ENCODE results near the gene EP400.

The EP400 gene

GRCh38 chr12:132123970-132124765 is 174.4 kb downstream of the EP400 start:
- no peak for DNase-seq (ENCODE audit: low read depth in 2 of 2)

GRCh38 chr12:132124766-132125425 is 175.2 kb downstream of the EP400 start:
- DNase-seq (ENCODE audit: low read depth in 2 of 2): no peak

- DNase-seq (ENCODE audit: low read depth in 2 of 2): no peak
These were observed 176.0 kb downstream of the EP400 start for GRCh38 chr12:132125736-132126135.

GRCh38 chr12:132127041-132127440 is 177.3 kb downstream of the EP400 start:
- no peak for DNase-seq (ENCODE audit: low read depth in 2 of 2)

GRCh38 chr12:132129007-132129406 is 179.3 kb downstream of the EP400 start:
- no peak for DNase-seq (ENCODE audit: low read depth in 2 of 2)

GRCh38 chr12:132130690-132131089 is 180.9 kb downstream of the EP400 start:
- DNase-seq (ENCODE audit: low read depth in 2 of 2): no peak

Measured in fibroblast of skin of left quadriceps (primary cell).